NOMO-1 (cell line): ENCODE measurements around the gene RSPH9.

ENCODE experiments used
- DNase-seq, 2 experiments: peaks; one replicate each; lab custom pipeline; 2025; ENCODE audit not compliant: unreplicated experiment in 2 of 2; lab: John Stamatoyannopoulos, UW

Gene RSPH9

DNA sequence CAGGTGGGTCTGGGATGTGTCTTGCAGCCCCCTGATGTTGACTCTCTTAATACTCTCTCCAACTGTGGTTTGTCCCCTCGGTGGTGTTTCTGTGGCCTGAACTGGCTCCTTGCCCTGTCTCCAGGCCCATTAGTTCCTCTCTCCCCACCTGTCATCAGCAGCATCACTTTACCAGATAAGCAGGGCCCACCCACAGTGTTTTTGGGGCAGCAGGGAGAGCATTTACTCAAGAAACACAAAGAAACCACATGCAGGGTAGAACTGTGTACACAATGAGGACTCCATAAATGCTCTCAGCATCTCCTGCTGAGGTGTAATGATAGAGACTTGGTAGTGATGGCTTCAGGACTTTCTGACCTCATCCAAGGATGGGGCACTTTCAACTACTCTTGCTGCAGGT, 62.9 kb downstream of the RSPH9 start:
- DNase-seq: no peak

- peak in 1 of 2 experiments; percentile 31 for DNase-seq
These were observed 64.2 kb downstream of the RSPH9 start for GRCh38 chr6:43708860-43709653.

DNA sequence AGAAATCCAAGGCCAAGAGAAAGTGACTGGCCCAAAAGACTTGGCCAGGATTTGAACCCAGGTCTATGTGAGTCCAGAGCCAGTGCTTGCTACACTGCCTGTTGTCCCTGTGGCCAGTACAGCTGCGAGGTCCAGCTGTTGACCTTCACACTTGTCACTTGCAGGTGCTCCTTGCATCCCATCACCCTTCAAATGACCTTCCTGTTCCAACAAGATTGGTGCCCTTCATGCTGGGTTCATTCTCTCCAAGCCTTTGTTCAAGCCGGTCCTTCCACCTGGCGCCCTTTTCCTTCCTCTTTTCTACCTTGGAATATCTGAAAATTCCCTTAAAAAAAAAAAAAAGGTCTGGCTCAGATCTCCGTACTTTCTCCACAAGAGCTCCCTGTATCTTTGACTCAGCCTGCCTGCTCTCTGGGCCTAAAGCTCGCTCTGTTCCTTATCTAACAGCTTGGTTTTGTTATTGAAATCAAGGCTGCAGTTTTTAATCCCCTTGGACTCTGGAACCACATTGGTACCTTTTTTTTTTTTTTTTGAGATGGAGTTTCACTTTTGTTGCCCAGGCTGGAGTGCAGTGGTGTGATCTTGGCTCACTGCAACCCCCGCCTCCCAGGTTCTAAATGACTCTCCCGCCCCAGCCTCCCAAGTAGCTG, 64.9 kb downstream of the RSPH9 start:
- DNase-seq: no peak

- DNase-seq: no peak
These were observed 65.7 kb downstream of the RSPH9 start for GRCh38 chr6:43710576-43710975.

GRCh38 chr6:43712579-43712978, 67.7 kb downstream of the RSPH9 start:
- DNase-seq: no peak

DNA sequence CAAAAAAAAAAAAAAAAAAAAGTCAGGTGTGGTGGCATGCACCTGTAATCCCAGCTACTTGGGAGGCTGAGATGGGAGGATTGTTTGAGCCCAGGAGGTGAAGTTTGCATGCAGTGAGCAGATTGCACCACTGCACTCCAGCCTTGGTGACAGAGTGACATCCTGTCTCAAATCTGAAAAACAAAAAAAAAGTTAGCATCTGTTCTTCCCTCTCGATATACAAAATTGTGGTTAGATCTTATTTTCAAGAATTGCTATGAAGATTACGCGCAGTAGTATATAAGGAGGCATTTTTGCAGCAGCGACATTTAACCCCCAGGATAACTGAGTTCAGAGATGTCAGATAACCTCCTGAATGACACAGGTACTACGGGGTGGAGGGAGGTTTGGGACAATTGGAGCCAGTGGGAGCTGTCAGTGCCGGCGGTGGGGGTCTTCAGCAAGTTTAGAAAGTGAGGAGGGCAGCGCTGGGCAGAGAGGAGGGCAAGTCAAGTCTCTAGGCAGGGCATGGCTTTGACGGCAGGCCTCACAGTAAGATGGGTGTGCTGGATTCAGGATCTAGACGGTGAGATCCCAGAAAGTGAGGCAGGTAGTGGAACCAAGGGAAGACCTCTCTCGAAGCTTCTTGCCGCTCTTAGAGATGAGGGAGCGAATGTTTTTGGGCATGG, 68.9 kb downstream of the RSPH9 start:
- no peak for DNase-seq

- DNase-seq: no peak
These were observed 69.6 kb downstream of the RSPH9 start for GRCh38 chr6:43714311-43715055.

GRCh38 chr6:43715056-43715788, 70.4 kb downstream of the RSPH9 start:
- no peak for DNase-seq

- DNase-seq: no peak
These were observed 71.3 kb downstream of the RSPH9 start for GRCh38 chr6:43716099-43716498.

- no peak for DNase-seq
These were observed 72.6 kb downstream of the RSPH9 start for GRCh38 chr6:43717389-43717788.

DNA sequence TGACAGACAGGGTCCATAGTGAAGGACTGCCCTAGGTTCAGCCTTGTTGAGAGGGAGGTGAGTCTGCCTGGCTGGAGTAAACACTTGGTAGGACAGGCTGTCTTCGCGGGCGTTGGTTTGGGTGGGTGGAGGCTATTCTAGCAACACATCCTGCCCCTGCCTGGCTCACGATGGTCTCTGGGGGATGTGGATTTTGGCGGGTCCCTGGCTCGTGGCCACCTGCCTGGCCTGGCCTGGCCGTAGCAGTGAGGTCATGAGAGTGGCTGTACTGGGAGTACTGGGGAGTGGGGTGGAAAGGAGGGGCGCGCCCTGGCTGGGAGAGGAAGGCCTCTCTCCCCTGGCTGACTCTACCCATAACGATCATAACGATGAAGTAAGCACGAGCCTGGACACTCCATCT, 73.0 kb downstream of the RSPH9 start:
- no peak for DNase-seq

GRCh38 chr6:43718387-43719105, 73.7 kb downstream of the RSPH9 start:
- no peak for DNase-seq

- DNase-seq: no peak
These were observed 74.7 kb downstream of the RSPH9 start for GRCh38 chr6:43719511-43719910.

DNA sequence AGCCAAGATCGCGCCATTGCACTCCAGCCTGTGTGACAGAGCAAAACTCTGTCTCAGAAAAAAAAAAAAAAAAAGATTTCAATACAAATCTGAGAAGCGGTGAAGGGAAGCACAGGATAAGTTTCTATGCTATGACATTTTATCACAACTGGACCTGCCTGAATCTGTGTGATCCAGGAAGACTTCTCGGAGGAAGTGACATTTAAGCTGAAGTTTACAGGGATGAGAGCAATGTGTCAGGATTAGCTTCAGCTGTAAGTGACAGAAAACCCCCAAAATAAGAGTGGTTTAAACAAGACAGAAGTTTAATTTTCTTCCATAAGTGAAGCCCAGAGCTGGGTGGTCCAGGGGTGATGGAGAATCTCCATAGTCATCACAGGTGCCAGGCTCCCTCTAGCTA, 76.2 kb downstream of the RSPH9 start:
- DNase-seq: no peak
